ENCODE results near the gene FLT4. TPM values are rescaled to one million over a fixed set of nuclear protein-coding genes. Genes with fewer than 3 reads are reported as not detected.
A peak's percentile ranks its signal among the peaks of the same experiment; 100 is the strongest.

The FLT4 gene
- total RNA-seq, 1 donor from 2014 or later: 289 TPM

DNA sequence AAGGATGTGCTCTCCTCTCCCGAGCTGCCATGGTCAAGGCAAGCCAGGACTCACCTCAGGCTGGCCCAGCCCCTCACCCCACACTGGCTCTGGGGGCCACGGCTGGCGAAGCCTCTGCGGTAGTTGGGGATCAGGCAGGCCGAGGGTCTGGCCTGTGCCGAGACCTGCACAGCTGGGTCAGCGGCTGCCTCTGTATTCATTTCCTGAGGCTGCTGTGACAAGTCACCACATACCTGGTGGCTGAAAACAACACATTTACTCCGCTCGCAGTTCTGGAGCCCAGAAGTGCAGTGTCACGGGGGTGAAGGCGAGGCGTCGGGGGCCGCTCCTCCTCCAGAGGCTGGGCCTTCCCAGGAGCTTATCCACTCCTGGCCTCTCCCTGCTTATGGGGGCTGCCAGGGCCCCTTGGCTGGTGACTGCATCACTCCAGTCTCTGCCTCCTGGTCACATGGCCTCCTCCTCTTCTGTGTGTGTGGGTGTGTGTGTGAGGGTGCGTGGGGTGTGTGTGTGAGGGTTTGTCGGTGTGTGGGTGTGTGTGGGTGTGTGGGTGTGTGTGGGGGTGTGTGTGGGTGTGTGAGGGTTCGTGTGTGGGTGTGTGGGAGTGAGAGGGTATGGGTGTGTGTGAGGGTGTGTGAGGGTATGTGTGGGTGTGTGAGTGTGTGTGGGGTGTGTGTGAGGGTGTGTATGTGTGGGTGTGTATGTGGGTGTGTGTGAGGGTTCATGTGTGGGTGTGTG lies 54.9 kb downstream of the FLT4 start:
- no peak for DNase-seq (ENCODE audit: low read depth in 2 of 2)

- DNase-seq (ENCODE audit: low read depth in 2 of 2): no peak
Observed at GRCh38 chr5:180593446-180594206, 55.8 kb downstream of the FLT4 start.

DNA sequence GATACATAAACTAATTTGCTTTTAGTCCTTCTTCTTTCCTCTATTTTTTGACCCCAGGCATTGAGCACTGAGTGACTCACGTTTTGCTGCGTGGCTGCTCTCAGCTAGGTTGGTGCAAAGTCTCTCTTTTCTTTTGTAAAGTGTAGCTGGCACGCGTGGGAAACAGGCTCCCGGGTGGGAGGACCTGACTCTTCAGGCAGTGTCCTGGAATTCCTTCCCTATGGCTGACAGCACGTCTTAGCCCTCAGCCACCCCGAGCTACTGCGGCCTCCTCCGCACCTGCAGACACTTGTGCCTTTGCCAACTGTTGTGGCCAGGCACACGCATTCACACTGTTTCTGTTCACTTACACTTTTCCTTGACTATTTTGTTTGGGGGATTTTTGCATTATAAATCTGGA lies 57.2 kb downstream of the FLT4 start:
- no peak for DNase-seq (ENCODE audit: low read depth in 2 of 2)

DNA sequence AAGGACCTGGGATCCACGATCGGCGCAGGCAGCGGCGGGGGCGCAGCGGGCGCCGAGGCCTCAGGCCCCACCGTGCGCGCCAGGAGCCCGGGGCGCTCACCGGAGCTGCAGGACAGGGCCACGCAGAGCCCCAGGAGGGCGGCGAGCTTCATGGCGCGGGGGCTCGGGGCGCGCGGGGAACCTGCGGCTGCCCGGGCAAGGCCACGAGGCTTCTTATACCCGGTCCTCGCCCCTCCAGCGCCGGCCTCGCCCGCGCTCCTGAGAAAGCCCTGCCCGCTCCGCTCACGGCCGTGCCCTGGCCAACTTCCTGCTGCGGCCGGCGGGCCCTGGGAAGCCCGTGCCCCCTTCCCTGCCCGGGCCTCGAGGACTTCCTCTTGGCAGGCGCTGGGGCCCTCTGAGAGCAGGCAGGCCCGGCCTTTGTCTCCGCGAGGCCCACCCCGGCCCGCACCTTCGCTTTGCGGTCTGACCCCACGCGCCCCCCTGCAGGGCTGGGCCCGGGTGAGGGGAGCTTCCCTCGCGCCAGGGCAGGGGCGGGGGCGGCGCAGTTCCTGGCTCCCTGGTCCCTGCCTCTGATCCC lies 58.0 kb downstream of the FLT4 start, which contains the start of gene SCGB3A1:
SCGB3A1 (minus strand) TSS at position 189 of the 577 bp plus-strand sequence; CDS start at position 152, 37 bp downstream.
- DNase-seq (ENCODE audit: low read depth in 2 of 2): no peak

GRCh38 chr5:180590543-180591310 lies 58.7 kb downstream of the FLT4 start:
- no peak for DNase-seq (ENCODE audit: low read depth in 2 of 2)

DNA sequence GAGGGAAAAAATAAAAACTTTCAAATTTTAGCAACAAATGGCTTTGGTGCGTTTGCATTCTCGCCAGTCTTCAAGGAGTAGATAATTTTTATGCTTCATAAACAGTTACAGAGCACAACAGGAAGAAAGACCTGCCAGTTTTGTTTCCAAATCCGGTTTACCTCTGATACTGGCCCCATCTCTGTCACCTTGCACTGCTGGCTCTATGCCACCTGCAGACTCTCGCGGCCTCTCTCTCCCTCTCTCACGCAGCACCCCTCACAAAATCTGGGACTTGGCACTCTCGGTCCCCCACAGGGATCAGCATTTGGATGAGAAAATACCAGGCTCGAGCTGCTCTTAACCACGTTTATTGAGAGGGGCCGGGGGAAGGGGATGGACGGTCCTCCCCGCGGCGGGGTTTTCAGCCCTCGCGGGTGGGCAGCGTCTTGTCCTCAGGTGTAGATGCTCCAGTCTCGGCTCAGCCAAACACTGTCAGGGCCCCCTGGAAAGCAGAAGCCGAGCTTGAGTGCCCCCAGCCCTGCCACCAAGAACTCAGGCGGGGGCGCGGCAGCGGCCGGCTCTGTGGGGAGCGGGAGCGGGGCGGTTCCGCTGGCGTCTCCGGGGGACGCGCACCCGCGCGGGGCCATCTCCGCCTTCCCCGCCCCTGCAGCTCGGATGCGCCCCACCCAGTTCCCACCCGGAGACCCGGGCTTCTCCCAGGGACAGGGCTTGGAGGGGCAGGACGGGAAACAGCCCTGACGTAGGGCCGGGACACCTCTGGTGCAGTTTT lies 59.4 kb downstream of the FLT4 start:
- DNase-seq (ENCODE audit: low read depth in 2 of 2): no peak

DNA sequence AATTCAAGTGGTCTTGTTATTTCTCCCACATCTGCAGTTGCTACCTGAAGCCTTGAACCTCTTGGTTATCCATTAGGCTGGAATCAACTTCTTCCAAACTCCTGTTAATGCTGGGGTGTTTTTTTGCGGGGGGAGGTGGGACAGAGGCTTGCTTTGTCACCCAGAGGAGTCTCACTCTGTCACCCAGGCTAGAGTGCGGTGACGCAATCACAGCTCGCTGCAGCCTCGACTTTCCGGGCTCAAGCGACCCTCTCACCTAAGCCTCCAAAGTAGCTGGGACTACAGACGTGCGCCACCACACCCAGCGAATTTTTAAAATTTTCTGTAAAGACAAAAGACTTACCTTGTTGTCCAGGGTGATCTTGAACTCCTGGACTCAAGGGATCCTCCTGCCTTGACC lies 62.5 kb downstream of the FLT4 start:
- DNase-seq (ENCODE audit: low read depth in 2 of 2): no peak

DNA sequence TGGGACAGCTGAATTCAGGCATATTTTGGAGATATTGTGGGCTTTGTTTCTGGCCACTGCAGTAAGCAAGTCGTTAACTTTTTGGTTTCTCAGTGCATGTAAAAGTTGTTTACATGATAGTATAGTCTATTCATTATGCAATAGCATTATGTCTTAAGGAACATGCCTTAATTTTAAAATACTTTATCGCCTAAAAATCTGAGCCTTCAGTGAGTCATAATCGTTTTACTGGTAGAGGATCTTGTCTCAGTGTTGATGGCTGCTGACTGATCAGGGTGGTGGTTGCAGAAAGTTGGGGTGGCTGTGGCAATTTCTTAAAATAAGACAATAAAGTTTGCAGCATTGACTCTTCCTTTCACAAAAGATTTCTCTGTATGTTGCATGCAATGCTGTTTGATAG lies 63.2 kb downstream of the FLT4 start:
- no peak for DNase-seq (ENCODE audit: low read depth in 2 of 2)

DNA sequence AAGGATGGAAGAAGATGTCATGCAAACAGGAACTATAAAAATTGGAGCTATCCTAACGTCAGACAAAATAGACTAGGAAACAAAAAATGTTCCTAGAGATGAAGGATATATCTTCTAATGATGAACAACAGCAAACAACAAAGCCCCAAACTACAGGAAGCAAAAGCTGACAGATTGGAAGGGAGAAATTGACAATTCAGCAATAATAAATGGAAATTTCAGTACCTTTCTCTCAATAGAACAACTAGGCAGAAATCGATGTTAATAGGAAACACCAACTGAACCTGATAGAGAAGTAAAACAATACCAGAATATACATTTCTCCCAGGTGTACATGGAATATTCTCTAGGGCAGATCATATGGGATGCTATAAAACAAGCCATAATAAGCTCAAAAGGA lies 65.7 kb downstream of the FLT4 start:
- DNase-seq (ENCODE audit: low read depth in 2 of 2): no peak

DNA sequence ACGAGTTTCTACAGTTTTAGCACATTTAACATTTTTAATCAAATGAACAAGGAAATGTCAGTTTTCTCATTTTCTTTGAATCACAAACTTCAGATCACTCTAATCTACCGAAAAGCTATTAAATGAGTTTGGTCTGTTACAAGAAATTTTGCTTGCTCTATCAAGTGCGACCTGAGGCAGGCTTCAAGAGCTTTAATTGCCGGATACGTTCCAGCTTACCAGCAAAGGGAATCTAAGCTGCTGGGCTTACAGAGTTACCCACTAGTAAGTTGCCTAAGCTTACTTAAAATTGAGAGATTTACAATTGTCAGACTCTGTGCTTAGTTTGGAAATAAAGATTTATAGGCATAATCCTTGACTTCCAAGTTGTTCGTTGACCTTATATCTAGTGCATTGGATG lies 68.7 kb downstream of the FLT4 start:
- DNase-seq (ENCODE audit: low read depth in 2 of 2): no peak

- no peak for DNase-seq (ENCODE audit: low read depth in 2 of 2)
Observed at GRCh38 chr5:180575571-180575970, 73.8 kb downstream of the FLT4 start.

- DNase-seq (ENCODE audit: low read depth in 2 of 2): no peak
Observed at GRCh38 chr5:180568914-180569313, 80.5 kb downstream of the FLT4 start.

DNA sequence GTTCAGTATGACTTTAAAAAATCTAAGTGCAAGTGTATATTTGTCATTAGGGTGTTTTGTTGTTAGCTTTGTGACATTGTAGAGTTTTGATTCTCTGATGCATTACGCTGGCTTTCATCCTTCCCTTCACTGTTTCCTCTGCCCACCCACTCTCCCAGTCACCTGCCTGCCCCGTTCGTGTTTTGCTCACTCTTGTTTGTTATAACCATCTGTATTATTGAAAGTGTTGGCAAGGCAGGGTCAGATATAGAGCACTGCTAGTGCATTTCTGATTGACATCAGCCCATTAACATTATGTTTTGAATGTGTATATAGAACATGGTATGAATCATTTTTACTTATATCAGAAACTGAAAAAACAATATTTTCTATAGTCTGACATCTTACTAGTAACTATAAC lies 85.4 kb downstream of the FLT4 start:
- DNase-seq (ENCODE audit: low read depth in 2 of 2): peak in 1 of 2 donors; percentile 35

DNA sequence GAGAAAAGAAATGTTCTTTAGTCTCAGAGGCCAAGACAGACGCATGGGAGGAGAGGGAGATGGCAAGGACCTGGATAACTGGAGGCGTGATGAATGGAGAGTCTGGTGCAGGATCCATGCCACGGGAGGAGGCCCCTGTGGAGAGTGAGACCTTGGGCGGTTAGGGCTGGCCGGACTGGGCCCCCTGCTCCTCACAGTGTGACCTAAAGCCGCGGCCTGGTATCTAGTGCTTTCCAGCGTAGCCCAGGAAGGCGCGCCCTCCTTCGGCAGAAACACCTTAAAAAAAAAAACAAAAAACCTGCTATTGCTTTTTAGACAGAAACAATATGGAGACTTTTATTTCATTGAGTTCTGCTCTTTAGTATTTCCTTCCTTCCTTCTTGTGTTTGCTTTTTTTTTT lies 91.2 kb downstream of the FLT4 start:
- DNase-seq (ENCODE audit: low read depth in 2 of 2): no peak

GRCh38 chr5:180557217-180557809 lies 92.1 kb downstream of the FLT4 start:
- no peak for DNase-seq (ENCODE audit: low read depth in 2 of 2)

- no peak for DNase-seq (ENCODE audit: low read depth in 2 of 2)
Observed at GRCh38 chr5:180555168-180555921, 94.1 kb downstream of the FLT4 start.

GRCh38 chr5:180553530-180553929 lies 95.9 kb downstream of the FLT4 start:
- no peak for DNase-seq (ENCODE audit: low read depth in 2 of 2)
